ENCODE measurements around the gene KLRG1.

The KLRG1 gene

DNA sequence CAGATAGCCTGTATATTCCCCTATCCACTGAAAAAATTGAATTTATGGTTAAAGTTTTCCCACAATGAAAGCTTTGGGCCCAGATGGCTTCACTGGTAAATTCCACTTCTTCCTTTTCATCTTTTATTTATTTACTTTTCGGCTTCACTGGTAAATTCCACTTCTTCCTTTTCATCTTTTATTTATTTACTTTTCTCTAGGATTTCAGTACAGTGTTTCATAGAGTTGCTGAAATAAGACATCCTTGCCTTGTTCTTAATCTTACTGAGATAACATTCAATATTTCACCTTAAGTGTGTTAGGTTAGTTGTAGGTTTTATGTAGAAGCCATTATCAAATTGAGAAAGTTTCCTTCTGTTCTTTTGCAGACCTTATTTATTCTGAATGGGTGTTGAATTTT, 18.9 kb upstream of the KLRG1 start:
- DNase-seq (ENCODE audit: low read depth, low spot score) = no peak
- H3K4me3 ChIP-seq (ENCODE audit: low read length) = no peak overlapping the region

DNA sequence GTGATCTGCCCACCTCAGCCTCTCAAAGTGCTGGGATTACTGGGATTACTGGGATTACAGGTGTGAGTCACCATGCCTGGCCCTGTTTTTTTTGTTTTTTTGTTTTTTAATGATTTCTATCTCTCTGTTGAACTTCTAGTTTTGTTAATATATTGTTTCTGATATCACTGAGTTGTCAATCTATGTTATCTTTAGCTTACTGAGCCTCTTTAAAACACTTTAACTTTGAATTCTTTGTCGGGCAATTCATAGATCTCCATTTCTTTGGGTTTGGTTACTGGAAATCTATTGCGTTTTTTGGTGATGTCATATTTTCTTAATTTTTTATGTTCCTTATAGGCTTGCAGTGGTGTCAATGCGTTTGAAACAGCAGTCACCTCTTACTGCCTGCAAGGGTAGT, 9.2 kb upstream of the KLRG1 start:
- no peak for DNase-seq (ENCODE audit: low read depth, low spot score)
- no peak overlapping the region for H3K4me3 ChIP-seq (ENCODE audit: low read length)

DNA sequence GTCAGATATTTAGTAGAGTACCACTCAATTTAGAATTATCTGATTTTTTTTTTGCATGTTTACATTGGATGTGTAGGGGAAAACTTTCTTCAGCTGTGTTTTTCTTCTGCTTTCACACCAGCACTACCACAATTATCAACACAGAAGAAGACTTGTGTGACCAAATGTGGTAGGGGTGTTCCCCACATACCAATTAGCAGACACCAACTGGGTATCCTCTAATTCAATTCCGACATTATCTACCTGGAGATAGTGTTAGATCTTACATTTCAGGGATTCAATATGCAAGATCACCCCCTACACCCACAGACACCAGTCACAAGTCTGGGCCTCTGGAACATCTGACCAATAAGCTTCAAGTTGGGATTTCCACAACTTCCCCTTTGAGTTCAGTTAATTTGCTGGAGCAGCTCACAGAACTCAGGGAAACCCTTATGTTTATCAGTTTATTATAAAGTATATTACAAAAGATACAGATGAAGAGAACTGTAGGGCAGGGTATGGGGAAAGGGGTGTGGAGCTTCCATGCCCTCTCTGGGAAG, 4.1 kb upstream of the KLRG1 start:
- no peak overlapping the region for H3K4me3 ChIP-seq (ENCODE audit: low read length)
- DNase-seq (ENCODE audit: low read depth, low spot score) = no peak

DNA sequence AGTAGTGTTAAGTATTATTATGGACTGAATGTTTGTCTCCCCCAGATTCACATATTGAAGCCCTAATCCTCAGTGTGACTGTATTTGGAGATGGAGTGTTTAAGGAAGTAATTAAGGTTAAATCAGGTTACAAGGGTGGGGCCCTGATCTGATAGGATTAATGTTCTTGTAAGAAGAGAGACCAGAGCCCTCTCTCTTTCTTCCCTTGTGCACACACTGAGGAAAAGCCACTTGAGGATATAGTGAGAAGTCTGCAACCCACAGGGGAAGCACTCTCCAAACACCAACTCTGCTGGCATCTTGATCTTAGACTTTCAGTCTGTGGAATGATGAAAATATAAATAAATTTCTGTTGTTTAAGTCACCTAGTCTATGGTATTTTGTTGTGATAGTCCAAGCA, 2.2 kb upstream of the KLRG1 start:
- DNase-seq (ENCODE audit: low read depth, low spot score) = no peak

DNA sequence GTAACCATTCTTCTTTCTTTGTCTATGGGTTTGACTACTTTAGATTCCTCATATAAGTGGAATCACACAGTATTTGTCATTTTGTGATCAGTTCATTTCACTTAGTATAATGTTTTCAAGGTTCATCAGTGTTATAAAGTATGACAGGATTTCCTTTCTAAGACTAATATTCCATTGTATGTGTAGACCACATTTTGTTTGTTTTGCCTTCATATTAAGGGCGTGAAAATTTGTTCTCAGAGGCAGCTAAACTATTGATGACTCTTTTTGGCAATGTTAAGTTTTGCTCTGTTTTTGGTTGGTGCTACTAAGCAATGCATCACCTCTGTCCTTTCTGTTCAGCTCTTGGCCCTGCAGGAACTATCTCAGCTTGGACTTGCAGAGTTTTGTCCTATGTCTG, 1.7 kb upstream of the KLRG1 start:
- H3K4me3 ChIP-seq (ENCODE audit: low read length) = no peak overlapping the region
- no peak for DNase-seq (ENCODE audit: low read depth, low spot score)

More for the DNA sequence above, 2.2 kb upstream of the KLRG1 start:
- H3K4me3 ChIP-seq (ENCODE audit: low read length) = no peak overlapping the region

DNA sequence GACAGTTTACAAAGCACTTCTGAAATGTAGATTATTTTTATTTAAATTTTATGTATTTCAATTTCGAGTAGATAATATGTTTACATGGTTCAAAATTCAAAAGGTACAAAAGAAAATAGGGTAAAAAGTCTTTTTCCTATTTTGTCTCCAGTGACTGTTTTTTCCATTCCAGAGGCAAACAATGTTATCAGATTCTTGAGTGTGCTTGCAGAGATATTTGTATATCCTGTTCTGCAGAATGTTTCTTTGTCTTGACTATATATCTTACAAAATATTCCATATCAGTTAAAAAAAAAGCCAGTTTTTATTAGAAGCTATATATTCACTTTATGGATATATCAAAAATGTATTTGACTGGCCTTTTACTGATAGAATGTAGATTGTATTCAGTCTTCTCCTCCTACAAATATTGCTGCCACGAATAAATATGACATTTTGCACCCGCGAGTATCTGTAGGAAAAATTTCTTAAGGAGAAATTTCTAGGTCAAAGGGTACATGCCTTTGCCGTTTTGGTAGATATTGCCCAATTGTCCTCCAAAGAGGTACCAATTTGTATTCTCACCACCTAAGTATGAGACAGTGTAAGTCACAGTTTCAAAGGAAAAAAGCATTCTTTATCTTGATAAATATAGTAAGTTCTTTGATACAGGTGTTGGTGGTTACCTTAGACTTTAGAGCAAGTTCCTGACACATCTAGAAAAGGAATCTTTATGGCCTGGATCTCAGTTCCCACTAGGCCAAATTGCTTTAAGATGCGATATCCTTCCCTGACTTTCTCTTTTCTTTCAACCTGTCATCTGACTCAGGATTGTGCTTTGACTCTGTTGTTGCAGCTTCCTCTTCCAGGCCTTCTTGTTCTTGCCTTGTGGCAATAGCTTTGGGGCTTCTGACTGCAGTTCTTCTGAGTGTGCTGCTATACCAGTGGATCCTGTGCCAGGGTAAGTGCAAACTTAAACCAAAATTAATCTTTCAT, 2.3 kb downstream of the KLRG1 start:
- no peak for DNase-seq (ENCODE audit: low read depth, low spot score)

DNA sequence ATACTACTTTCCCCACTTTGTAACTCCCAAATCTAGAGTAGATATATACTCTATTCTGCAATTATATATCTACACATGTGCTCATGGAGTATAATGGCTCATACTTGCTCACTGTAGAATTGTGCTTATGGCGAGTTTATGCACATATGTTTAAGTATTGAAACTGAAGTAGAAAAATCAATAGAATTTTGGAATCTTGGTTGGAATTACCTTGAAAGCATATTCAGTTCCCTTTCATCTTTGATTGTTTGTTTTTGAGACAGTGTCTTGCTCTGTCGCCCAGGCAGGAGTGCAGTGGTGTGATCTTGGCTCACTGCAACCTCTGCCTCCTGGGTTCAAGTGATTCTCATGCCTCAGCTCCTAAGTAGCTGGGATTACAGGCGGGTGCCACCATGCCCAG, 4.5 kb downstream of the KLRG1 start:
- no peak for DNase-seq (ENCODE audit: low read depth, low spot score)
- H3K4me3 ChIP-seq (ENCODE audit: low read length) = no peak overlapping the region

More for the DNA sequence above, 2.3 kb downstream of the KLRG1 start:
- no peak overlapping the region for H3K4me3 ChIP-seq (ENCODE audit: low read length)

DNA sequence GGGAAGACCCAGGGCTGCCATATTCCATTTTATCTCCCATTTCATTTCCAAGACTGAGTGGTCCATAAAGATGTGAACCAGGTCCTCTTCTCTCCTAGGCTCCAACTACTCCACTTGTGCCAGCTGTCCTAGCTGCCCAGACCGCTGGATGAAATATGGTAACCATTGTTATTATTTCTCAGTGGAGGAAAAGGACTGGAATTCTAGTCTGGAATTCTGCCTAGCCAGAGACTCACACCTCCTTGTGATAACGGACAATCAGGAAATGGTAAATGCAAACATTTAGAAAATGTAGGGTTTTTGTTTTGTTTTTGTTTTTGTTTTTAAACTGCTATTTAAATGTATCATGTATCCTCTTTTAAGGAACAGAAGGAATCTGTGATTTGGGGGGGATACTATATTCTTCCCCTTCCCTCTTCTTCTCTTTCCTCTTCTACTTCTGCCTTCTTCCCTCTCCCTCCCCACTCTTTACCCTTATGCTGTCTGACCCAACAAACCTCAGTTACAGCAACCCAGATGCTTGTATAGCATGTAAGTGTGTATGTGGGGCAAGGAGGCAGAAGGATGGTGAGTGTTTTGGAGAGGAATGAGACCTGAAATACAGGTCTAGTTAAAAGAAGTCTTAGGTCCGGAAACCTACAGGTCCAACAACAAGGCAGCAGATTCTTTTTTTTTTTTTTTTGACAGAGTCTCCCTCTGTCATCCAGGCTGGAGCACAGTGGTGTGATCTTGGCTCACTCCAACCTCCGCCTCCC, 5.9 kb downstream of the KLRG1 start:
- H3K4me3 ChIP-seq (ENCODE audit: low read length) = no peak overlapping the region
- no peak for DNase-seq (ENCODE audit: low read depth, low spot score)

DNA sequence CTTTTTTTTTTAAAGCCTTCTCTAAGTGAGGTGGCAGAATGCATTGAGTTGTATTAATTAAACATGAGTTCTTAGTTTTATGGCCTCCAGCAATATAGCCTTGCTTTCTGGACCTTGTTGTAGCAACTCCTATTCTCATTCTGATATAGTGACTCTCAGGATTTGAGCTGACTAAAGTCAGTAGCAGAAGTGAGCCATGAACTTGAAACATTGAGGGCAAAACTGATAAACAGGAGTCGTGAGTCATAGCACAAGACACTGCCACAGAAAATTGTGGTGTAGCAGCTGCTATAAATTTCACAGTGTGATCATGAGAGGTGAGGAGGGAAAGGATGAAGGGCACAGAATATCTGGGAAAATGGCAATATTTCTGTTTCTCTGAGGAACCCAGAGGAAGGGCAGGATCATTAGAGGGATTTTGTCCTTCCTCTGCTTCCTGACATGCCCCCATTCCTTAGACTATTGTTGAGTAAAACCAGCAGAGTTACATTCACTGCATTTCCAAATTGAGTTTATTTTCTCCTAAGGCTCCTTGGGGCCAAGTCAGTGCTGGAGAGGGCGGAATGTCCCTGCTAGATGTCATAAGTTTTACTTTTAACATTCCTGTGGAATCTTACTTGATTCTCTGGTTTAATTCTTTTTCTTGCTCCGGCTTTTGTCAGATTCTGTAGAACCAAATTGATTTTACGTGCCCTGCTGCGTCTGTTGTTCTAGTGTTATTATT, 7.5 kb downstream of the KLRG1 start:
- DNase-seq (ENCODE audit: low read depth, low spot score) = no peak
- no peak overlapping the region for H3K4me3 ChIP-seq (ENCODE audit: low read length)

DNA sequence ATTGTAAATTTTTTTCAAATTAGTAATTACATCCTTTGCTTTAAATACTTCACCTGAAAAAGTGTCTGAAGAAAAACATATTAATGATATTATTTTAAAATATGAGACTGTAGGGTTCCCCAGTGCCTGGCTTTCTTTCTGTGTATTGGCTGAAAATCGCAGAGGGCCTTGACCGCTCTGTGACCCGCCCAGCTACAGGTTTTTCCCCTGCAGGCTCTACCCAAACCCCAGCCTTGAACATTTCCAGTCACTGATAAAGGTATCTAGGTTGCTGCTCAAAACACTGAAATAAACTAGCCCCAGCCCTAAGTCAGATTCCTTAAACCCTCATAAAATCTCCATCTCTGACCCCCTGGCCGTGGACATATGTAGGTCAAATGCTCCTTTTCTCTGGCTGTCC, 11.9 kb downstream of the KLRG1 start:
- no peak overlapping the region for H3K4me3 ChIP-seq (ENCODE audit: low read length)
- no peak for DNase-seq (ENCODE audit: low read depth, low spot score)

DNA sequence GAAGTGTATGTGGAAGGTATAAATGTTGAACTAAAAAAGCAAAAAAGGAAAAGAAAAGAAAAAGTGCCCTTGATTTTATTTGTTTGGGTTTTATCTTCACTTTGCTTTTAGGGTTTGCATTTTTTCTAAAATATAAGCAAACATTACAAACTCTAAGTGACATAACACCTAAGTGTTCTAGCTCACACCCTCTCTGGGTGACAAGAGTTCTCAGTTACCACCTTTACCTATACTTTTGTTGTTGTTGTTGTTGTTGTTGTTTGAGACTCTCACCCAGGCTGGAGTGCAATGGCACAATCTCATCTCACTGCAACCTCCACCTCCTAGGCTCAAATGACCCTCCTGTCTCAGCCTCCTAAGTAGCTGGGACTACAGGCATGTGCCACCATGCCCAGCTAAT, 13.0 kb downstream of the KLRG1 start:
- no peak for DNase-seq (ENCODE audit: low read depth, low spot score)
- no peak overlapping the region for H3K4me3 ChIP-seq (ENCODE audit: low read length)

DNA sequence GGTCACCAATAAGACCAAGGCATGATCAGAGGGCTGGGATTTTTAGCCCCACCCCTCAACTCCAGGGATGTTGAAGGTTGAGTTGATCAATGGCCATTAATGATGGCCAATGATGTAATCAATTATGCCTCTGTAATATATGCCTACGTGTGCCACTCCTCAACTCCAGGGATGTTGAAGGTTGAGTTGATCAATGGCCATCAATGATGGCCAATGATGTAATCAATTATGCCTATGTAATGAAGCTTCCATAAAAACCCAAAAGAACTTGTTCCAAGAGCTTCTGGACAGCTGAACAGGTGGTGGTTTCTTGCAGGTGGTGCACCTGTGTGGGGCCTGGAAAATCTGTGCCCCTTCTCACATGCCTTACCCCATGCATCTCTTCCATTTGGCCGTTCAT, 33.2 kb downstream of the KLRG1 start:
- H3K4me3 ChIP-seq (ENCODE audit: low read length) = no peak overlapping the region
- DNase-seq (ENCODE audit: low read depth, low spot score) = no peak

DNA sequence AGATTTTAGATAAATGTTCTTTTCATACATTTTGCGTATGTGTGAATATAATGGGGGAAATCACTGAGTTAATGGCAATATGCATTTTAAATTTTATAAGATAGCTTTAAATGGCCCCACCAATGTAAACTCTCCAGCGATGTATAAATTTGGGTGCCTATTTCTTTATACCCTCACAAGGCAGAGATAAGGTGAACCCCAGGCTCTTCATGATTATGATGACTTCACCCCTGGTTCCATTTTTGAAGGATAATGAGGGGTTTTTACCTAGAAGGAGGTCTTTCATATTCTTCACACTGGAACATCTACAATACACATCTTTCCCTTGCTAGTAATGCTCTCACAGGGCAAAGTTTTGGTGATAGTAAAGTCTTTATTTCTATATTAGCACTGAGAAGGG, 35.2 kb downstream of the KLRG1 start:
- DNase-seq (ENCODE audit: low read depth, low spot score) = no peak
- no peak overlapping the region for H3K4me3 ChIP-seq (ENCODE audit: low read length)

DNA sequence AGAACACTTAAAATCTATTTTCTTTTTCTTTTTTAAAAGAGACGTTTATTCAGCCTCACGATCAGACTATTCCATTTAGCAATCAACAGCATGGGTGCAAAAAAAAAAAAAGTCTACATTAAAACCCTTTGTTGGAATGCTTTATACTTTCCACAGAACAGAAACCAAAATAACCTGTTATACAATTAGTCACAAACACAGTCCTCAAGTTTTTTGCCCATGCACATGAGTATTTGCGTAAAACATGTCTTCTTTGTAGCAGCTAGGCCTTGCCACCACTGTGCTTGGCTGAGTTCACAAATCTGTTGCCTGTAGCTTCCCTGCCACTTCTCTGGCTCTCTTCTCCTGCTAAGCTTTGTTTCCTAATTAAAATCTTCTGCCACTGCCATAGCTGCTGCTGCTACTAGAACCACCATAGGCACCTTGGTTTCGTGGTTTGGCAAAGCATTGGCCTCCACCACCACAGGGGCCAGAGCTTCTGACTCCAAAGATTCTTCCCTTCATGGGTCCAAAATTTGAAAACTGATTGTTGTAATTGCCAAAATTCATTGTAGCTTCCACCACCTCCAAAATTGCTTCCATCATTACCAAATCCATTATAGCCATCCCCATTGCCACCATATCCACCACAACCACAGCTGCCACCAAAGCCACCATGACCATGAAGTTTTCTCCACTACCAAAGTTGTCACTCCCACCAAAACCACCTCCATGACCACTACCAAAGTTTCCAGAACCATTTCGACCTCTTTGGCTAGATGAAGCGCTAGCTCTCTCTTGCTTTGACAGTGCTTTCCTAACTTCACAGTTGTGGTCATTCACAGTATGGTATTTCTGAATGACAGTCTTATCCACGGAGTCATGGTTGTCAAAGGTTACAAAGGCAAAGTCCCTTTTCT, 38.1 kb downstream of the KLRG1 start:
- H3K4me3 ChIP-seq (ENCODE audit: low read length) = no peak overlapping the region
- no peak for DNase-seq (ENCODE audit: low read depth, low spot score)

DNA sequence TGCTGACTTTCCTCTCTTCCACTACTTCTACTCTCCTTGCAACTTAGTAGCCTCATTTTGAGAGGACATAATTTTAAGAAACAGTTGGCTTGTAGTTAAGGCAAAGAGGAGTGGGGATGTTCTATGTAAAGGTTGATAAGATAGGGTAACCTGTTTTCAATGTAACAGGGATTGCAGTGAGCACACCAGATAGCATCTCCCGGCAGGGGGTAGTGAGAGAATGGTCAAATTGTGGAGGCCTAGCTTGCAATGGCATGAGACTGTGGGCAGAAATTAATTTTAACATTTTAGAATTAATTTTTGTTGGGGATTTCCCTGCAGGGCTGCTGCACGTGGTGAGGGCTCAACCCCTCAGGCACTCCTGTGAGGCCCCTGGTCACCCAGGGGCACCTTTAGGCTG, 41.4 kb downstream of the KLRG1 start:
- H3K4me3 ChIP-seq (ENCODE audit: low read length) = no peak overlapping the region
- DNase-seq (ENCODE audit: low read depth, low spot score) = no peak

DNA sequence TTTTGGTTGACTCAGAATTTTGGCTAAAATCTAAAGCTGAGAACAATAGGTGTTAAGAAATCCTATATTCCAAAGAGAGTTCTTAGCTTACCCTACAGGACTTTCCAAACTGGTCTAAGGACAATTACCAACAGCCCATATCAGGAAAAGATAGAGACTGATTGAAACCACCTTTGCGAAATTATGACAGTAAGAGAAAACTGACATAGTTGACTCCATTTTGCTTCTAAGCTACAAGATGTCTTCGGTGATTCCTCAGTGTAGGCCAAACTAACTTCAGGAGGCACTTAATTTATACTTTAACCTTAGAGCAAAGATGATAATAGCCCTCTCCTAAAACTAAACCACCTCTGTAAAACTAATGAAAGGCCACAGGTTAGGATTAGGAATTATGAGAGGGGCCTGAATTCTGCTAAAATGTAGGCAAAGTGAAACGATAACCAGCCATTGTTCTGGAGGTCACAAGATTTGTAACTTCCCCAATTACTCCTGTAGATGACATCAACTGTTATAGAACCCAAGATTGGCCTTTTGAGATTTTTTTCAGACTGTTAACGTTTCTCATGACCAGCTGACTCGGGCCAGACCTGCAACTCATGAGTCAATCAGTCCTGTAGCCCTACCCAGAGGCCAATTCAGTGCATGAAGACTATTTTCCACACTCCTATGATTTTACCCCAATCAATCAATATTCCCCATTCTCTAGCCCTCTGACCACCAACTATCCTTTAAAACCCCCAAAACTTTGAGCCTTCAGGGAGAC, 43.0 kb downstream of the KLRG1 start:
- no peak for DNase-seq (ENCODE audit: low read depth, low spot score)
- no peak overlapping the region for H3K4me3 ChIP-seq (ENCODE audit: low read length)

DNA sequence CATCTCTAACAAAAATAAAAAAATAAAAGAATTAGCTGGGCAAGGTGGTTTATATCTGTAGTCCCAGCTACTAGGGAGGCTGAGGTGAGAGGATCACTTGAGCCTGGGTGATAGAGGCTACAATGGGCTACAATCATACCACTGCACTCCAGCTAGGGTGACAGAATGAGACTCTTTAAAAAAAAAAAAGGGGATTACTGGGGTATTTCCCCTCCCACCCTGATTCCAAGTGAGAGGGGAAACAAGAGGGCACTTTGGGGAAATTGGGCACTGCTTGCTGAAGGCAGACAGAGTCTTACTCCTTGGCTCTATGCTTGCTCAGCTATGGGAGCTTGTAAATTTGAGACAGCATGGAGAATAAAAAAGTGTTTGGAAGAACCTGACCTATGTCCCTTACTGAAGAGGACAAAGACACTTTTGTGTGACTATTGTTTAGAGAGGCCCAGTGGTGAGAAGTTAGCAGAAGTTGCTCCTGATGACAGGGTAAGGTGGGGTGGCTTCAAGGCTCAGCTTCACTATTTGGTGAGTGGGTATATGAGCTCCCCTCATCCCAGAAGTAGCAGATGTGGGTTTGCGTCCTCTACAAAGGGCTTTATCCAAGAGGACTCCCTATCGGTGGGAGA, 44.0 kb downstream of the KLRG1 start:
- no peak for DNase-seq (ENCODE audit: low read depth, low spot score)
- H3K4me3 ChIP-seq (ENCODE audit: low read length) = no peak overlapping the region

All from Jurkat, Clone E6-1 (cell line).